ENCODE measurements around the gene PLN. TPM values are rescaled to one million over a fixed set of nuclear protein-coding genes. Genes with fewer than 3 reads are reported as not detected.
A peak's percentile ranks its signal among the peaks of the same experiment; 100 is the strongest.

PLN gene
- total RNA-seq, 2 donors from 2014 or later, result 382 to 468 TPM

GRCh38 chr6:118567974-118568373, 19.9 kb downstream of the PLN start:
- Histone ChIP-seq H3K27ac (peak overlapping the region in 1 of 2 donors; percentile 12), H3K4me1 (ENCODE audit: control insufficient read depth in 1 of 2, low read depth in 2 of 2) (peaks cover 0 to 16% of the 10 kb centered on the region in 2 donors), H3K4me3 (no peak overlapping the region), H3K36me3 (no peaks in the 10 kb centered on the region), H3K27me3 (replicated peaks; ENCODE audit: insufficient read depth) (no peaks in the 10 kb centered on the region), H3K9me3 (no peaks in the 10 kb centered on the region)
- DNase-seq (ENCODE audit: low spot score) (no peak), ATAC-seq (ENCODE audit: insufficient number of reproducible peaks, low FRiP score, low read depth) (no peak)
- no peak for TF ChIP-seq CTCF (IDR thresholded peaks at IDR 0.05)

DNA sequence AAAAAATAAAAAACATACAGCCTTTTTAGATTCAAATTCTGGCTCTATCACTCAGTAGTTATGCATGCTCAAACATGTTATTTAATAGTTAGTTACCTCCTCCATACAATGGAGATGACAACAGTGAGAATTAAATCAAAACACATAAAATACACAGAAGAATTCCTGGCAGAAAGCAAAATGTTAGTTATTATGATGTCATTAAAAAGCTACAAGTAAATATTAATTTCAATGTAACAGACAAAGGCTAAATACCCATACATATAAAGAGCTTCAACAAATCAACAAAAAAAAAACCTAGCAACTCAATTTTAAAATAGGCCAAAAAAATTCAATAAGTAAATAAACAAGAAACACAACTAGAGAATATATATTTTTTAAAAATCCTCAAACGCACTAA, 21.4 kb downstream of the PLN start:
- no peaks in the 10 kb centered on the region for H3K27me3 ChIP-seq (replicated peaks; ENCODE audit: insufficient read depth)
- H3K4me1 ChIP-seq (ENCODE audit: control insufficient read depth in 1 of 2, low read depth in 2 of 2), result peaks cover 0 to 11% of the 10 kb centered on the region in 2 donors
- no peak overlapping the region for H3K4me3 ChIP-seq
- ATAC-seq (ENCODE audit: insufficient number of reproducible peaks, low FRiP score, low read depth) (no peak), DNase-seq (ENCODE audit: low spot score) (no peak)
- peaks cover 14% of the 10 kb centered on the region for H3K9me3 ChIP-seq
- H3K36me3 ChIP-seq, result peaks cover 7% of the 10 kb centered on the region
- H3K27ac ChIP-seq, result no peak overlapping the region
- TF ChIP-seq CTCF (IDR thresholded peaks at IDR 0.05), result no peak

DNA sequence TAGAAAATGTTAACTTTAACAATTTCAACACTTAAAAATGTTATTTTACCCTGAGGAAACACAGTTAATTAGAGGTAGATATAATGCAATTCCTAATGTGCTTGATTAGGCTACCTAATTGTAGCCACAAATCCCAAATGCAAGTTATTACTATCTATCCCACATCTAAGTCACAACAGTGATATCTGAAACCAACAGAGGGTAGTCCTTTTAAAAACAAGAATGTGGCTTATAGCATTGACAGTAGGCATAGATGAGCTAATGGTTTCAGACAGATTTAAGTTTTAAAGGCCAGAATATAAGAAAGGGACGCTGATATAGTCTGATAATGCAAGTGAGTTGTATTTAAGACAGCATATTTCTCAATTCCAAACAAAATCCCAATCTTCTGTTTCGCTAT, 23.0 kb downstream of the PLN start:
- Histone ChIP-seq H3K4me1 (ENCODE audit: control insufficient read depth in 1 of 2, low read depth in 2 of 2) (peaks cover 0 to 11% of the 10 kb centered on the region in 2 donors), H3K4me3 (no peak overlapping the region), H3K27ac (no peak overlapping the region), H3K9me3 (peaks cover 25% of the 10 kb centered on the region), H3K27me3 (replicated peaks; ENCODE audit: insufficient read depth) (no peaks in the 10 kb centered on the region), H3K36me3 (peaks cover 9% of the 10 kb centered on the region)
- ATAC-seq (ENCODE audit: insufficient number of reproducible peaks, low FRiP score, low read depth) (no peak), DNase-seq (ENCODE audit: low spot score) (no peak)
- TF ChIP-seq CTCF (IDR thresholded peaks at IDR 0.05), result no peak

- TF ChIP-seq CTCF (IDR thresholded peaks at IDR 0.05), result no peak
- no peaks in the 10 kb centered on the region for H3K27me3 ChIP-seq (replicated peaks; ENCODE audit: insufficient read depth)
- no peak overlapping the region for H3K4me3 ChIP-seq
- peaks cover 41% of the 10 kb centered on the region for H3K9me3 ChIP-seq
- ATAC-seq (ENCODE audit: insufficient number of reproducible peaks, low FRiP score, low read depth) (no peak), DNase-seq (ENCODE audit: low spot score) (no peak)
- H3K36me3 ChIP-seq, result peaks cover 9% of the 10 kb centered on the region
- no peak overlapping the region for H3K27ac ChIP-seq
- no peaks in the 10 kb centered on the region for H3K4me1 ChIP-seq (ENCODE audit: control insufficient read depth in 1 of 2, low read depth in 2 of 2)
Observed at GRCh38 chr6:118574051-118574865, 26.2 kb downstream of the PLN start.

DNA sequence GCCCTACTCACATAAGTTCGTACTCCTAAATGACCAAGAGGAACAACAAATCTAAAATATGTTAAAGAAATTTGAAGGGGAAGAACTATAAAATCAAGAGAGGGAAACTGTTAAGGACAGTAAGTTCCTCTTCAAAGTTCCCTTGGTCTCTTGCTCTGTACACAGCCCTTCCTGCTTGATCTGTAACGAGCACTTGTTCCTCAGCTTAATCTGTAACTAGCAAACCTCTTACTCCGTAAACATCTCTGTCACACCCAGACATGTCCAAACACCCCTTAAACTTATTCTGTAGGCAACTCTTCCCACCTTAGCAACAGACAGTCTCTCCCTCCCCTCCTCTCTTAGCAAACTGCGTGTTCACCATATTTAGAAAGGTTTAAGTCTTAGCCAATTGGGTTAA, 29.9 kb downstream of the PLN start:
- no peak for ATAC-seq (ENCODE audit: insufficient number of reproducible peaks, low FRiP score, low read depth)
- Histone ChIP-seq H3K36me3 (peaks cover 9% of the 10 kb centered on the region), H3K4me3 (no peak overlapping the region), H3K4me1 (ENCODE audit: control insufficient read depth in 1 of 2, low read depth in 2 of 2) (peaks cover 0 to 17% of the 10 kb centered on the region in 2 donors), H3K27ac (no peak overlapping the region), H3K27me3 (replicated peaks; ENCODE audit: insufficient read depth) (no peaks in the 10 kb centered on the region), H3K9me3 (peaks cover 44% of the 10 kb centered on the region)
- DNase-seq (ENCODE audit: low spot score), result no peak
- no peak for TF ChIP-seq CTCF (IDR thresholded peaks at IDR 0.05)

Measured in thoracic aorta (tissue), 2 donors.